Stimulated activated CD4-positive, alpha-beta T cell treated with anti-CD3 and anti-CD28 coated beads, Interleukin-4, amount 100 ng/mL, for 48 hours (primary cell): ENCODE measurements around the gene KCNB1.

Experiments used
- DNase-seq, 2 donors: peaks; one replicate each; pipeline ENCODE4 v3.0.0-alpha.2; 2020; ENCODE audit warnings: low read depth in 2 of 2

KCNB1 gene

DNA sequence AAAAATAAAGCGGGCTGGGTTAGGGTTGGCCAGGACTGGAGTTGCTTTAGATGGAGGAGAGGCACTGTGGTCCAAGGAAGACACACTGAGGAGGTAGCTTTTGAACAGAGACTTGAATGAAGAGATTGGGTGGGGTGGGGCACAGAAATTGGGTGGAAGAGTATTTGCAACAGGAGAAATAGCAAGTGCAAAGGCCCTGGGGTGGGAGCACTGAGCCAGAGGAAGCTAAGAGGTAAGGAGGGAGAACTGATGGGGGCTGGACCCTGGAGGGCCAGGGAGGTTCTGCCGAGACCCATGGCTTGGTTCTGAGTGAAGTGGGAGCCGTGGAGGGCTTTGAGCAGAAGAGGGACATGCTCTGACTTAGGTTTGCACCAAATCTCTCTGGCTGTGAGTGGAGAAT is 45.4 kb downstream of the KCNB1 start:
- no peak for DNase-seq

DNA sequence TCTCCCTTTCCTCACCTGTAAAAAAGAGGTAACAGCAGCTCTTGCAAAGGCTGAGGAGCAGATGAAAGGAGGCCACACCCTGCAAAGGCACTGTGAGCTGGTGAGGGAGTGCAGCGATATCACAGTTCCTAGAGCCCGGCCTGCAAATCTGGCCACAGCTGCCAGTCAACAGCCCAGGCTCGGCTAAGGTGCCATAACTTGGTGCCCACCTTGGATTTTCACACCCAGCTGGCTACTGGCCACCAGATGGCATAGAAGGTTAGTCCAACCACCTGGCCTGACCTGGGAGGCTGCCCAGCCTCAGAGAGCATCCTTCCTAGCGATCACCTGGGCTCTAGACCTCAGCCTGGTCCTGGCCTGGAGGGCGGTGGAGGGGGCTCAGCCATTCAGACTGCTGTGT is 46.8 kb downstream of the KCNB1 start:
- no peak for DNase-seq

GRCh38 chr20:49433333-49433732 is 49.1 kb downstream of the KCNB1 start:
- DNase-seq = no peak

DNA sequence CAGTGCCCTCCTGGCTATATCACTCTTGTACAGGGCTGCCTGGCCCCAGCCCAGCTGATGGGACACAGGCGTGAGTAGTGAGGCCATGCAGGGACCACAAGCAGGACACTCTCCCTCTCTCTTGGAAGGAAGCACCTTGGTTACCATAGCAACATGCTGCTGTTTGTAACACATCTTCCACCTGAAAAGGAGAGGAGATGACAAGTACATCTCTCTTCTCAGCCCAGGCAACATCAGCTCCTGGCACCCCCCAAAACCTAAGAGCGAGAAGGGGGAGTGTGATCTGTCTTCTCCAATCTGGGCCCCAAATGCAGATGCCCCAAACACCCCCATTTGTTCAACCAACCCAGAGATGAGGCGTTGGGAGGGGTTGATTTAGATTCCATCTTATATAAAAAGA is 49.9 kb downstream of the KCNB1 start:
- DNase-seq = no peak

DNA sequence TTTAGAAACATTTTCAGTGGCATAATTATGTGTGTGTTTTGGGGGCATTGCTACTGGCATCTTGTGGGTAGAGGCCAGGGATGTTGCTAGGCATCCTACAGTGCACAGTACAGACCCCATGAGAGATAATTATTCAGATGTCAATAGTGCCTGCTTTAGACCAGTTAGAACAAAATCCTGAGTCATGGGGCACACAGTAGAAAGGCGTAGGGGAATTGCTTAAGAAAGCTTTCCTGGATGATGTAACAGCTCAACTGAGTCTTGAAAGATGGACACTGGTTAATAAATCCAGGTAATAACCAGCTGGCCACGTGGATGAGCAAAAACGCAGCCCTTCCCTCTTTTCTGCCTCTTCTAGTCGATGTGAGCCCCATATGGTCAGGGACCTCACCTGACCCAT is 51.1 kb downstream of the KCNB1 start:
- no peak for DNase-seq

GRCh38 chr20:49430320-49430719 is 52.1 kb downstream of the KCNB1 start:
- no peak for DNase-seq

- DNase-seq = no peak
Observed at GRCh38 chr20:49427751-49428518, 54.5 kb downstream of the KCNB1 start.

DNA sequence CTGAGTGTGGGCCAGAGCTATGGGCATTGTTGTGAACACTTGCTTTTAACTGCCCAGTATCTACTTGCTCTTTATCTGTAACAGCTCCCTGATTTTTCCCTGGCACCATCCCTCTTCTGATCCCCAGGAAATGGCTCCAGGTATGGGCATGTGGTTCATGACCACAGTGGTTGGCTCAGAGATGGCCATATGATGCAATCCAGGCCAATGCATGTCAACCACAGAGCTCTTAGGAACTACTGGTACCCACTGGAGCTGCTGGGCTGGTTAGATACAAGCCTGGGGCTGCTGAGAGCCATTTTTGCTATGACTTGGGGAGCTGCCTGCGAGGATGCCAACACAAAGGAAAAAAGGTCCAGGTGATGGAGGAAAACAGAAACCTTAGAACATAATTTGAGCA is 55.6 kb downstream of the KCNB1 start:
- DNase-seq = no peak

DNA sequence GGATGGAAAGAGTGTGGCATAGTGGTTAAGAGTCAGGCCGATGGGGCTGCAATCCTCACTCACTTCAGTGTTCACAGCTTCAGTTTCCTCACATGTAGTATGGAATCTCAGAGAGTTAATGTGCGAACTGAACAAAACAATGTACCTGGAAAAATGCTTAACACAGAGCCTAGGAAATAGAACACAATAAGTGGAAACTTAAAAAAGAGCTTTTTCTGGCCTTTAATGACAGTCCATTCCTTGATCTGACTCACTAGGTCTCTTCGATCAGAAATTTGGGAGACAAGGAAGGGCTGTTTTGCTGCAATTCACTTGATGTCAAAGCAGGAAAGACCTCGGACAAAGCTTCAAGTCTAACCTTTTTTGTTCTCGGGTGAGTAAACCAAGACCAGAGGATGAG is 56.1 kb downstream of the KCNB1 start:
- DNase-seq = no peak

DNA sequence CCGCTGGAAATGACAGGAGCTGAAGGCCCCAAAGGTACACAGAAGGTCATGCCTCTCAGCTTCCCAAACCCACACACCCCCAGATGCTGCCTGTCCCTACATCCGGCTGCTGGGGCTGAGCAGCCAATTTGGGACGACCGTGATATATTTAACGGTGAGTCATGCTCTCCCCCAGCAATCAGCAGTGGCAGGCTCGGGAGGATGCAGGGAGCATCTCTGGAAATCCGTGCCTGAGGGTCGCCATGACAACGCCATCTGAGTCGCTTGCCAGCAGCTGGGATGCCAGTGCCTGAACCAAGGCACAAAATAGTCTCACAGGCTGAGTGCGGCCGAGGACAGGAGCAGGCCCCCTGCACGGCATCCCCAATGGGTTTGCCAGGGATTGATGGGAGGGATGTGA is 57.9 kb downstream of the KCNB1 start:
- DNase-seq = no peak

- DNase-seq = no peak
Observed at GRCh38 chr20:49422161-49422560, 60.3 kb downstream of the KCNB1 start.

- DNase-seq = no peak
Observed at GRCh38 chr20:49420811-49421295, 61.6 kb downstream of the KCNB1 start.

DNA sequence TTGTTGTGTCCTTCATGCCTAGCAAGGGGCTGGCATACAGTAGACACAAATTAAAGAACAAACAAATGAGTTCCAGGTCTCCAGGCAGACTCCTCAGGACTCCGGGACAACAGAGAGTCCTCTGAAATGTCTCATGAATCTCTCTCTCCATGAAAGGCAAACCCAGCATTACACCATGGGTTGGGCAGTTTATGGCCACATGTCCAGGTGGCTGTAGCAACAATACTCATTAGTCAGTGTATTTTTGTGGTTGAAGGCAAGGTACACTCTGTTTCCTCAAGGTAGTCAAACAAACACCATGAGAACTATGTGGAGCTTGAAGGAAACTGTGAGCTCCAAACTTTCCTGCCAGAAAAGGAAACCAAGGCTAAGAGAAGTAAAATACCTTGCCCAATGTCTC is 62.2 kb downstream of the KCNB1 start:
- DNase-seq = no peak

DNA sequence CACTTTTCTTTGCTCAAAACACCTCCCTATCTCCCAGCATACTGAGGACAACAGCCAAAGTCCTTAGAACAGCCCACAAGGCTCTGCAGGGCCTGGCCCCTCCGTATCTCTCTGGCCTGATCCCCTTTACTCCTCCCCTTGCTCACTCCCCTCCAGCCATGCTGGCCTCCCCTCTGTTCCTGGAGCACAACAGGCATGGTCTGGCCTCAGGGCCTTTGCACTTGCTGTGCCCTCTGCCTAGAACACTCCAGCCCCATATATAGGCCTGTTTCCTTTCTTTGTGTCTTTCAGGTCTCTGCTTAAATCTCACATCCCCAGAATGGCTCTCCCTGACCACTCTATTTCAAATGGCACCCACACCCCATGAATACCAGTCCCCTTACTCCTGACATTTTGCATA is 62.7 kb downstream of the KCNB1 start:
- DNase-seq = no peak

DNA sequence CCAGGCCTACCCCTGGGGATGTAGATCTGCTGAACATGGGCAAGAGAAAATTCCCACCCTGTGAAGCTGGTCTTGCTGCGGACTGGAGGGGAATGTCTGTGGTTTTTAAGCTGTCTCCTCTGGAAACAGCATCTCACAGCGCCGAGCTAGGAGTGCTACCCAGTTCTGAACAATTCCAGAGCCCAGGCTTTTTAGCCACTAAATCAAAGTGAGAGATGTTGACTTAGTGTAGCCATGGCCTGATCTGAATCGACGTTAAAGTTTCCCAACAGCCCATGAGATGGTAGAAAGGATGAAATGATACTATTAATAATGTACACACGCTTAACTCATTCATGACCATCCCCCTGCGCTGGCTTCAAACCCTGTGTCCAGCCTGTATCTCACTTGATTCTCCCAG is 63.7 kb downstream of the KCNB1 start:
- DNase-seq = no peak

DNA sequence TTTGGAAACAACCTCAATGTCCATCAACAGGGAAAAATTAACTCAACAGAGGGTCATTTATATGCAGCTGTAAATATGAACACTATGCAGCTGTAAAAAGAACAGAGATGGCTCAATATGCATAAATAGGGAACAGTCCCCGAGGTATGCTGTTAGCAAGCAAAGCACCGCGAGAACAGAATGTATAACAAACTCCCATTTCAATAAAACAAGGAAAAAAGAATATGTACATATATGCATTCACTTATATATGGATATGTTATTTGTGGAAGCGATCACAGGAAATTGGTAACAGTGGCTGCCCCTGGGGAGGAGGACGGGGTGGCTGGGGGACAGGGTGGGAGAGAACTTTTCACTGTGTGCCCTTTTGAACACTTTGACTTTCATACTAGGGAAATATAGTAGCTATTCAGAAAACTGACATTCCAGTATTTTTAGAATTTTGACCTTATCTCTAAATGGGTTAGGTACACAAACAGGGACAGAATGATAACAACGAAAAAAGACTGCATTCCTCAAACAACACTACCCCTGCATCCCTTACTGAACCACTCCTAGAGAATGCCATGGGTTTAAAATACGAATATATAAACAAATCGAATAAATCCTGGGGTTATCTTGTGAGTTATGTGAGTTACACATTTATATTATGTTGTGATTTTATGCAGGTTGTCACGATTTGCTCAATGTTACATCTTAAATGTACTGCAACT is 64.5 kb downstream of the KCNB1 start:
- no peak for DNase-seq

GRCh38 chr20:49415668-49416044 is 66.8 kb downstream of the KCNB1 start:
- no peak for DNase-seq

DNA sequence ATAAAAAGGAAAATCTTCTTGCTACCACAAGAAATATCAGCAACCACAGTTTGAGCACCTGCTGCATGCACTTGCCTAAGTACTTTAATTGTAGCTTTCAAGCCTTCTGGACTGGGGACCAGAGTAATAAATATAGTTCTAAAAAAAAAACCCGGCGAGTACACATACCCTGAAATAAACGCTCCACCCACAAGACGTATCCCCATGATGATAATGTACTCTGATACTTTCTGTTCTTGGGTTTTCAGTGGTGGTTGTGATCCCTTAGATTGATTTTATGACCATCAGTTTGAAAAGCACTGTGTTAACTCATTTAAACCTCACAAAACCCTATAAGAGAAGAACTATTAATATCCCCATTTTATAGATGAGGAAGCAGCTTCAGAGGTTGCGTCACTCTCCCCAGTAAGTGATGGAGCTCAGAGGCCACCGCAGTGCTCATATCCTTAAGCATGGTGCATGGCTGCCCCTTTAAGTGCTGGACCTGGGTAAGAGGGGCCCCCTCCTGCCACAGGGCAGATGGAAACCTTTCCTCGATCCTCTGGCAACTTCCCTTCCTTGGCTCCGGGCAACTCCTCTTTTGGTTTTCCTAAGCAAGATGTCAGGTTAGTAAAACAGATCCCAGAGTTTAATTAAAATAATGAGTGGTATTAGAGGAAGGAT is 67.3 kb downstream of the KCNB1 start:
- no peak for DNase-seq

DNA sequence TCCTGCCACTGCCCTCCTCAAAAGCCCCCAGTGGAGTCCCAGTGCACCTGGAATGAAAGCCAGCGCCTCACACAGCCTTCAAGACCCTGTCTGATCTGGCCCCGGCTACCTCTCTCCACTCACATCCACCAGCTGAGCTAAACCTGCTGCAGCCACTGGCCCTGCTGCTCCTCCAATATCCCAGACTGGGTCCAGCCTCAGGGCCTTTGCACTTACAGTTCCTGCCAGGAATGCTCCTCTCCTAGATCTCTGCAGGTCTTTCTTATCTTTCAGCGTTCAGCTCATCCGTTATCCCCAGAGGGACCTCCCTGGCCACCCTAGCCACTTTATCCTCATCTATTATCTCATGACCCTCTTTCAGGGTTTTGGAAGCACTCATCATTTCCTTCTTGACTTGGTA is 68.8 kb downstream of the KCNB1 start:
- no peak for DNase-seq

DNA sequence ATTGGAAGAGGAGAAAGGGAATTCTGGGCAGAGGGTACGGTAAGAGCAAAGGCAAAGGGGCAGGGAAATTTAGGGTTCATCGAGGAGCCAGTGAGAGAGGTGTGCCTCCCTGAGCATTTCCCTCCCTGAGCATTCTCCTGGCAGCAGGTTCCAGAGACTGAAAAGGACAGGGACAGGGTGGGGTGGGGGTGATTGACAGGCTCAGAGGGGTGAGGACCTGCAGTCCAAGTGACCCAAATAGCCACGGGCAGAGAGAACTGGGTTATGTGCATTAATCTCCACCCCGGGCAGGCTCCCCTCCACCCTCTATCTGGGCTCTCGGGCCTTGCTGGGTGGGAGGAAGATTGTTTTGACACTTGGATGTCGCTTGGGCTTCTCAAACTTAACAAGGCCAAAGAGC is 69.5 kb downstream of the KCNB1 start:
- DNase-seq = no peak

GRCh38 chr20:49412254-49412653 is 70.2 kb downstream of the KCNB1 start:
- no peak for DNase-seq

DNA sequence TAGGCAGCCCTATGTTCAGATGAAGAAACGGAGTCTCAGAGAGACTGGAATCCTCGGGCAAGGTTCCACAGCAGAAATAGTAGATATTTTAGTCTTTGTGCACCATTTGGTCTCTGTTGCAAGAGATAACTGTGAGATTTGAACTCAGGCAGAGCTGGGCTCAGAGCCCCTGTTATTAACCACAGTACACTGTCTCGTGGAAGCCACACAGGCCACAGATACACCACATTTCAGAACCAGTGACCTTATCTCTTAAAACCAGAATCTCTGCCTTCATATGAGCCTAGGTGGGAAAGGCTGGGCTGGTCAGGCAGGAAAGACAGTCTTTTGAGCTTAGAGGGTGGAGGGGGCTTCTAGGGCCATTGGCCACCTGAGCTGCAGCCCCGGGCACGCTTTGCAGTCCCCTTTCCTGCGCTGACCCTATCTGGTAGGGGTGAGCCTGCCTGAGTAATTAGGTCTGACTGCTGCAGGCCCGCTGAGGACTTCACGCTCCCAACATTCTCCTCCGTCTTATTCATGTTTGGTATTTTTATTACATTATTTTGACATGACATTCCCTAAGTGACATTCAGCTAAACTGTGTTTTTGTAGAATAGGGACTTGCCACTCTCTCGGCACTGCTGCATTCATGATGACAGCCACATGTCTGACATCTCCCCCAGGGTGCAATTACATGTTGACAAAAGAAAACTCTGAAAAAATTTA is 71.1 kb downstream of the KCNB1 start:
- no peak for DNase-seq
